Breast epithelium (tissue), 4 donors: ENCODE data around the gene TSPEAR. TPM values are rescaled to one million over a fixed set of nuclear protein-coding genes. Genes with fewer than 3 reads are reported as not detected.
"Not testable (repeated sequence)": the region's sequence is repeated elsewhere in the genome, so short reads cannot be mapped to it uniquely, and the experiment has no call there.

Experiments
- DNase-seq, 2 donors: peaks; one replicate each; pipeline ENCODE4 v3.0.0-alpha.2; 2019; ENCODE audit warnings: low spot score in 2 of 2
- H3K27ac ChIP-seq, 2 donors: fragments of 200-600 bp; sonication (generic) in 1 of 2; one replicate each; pipeline ENCODE4 v1.5.1; 2016 to 2019; ENCODE audit warnings: mild to moderate bottlenecking in 1 of 2
- H3K27me3 ChIP-seq, 2 donors: fragments of 200-600 bp; sonication (generic) in 1 of 2; one replicate each; pipeline versions ENCODE4 v1.5.1 to v1.6.0; 2017 to 2019; ENCODE audit warnings: control low read depth in 1 of 2, mild to moderate bottlenecking in 1 of 2
- H3K36me3 ChIP-seq: fragments of 200-600 bp; one replicate; pipeline ENCODE4 v1.5.1; 2019
- H3K4me1 ChIP-seq, 2 donors: fragments of 200-600 bp; sonication (generic); one replicate each; pipeline ENCODE4 v1.5.1; 2016 to 2019; ENCODE audit warnings: control low read depth in 1 of 2
- H3K4me3 ChIP-seq, 3 donors: fragments of 200-600 bp; sonication (generic); 1 replicate in 2 of 3; 2 replicates in 1 of 3; pipeline ENCODE4 v1.5.1; 2016 to 2019; ENCODE audit warnings: mild to moderate bottlenecking in 3 of 3, moderate library complexity in 2 of 3
- H3K9me3 ChIP-seq, 2 donors: fragments of 200-600 bp; sonication (generic) in 1 of 2; one replicate each; pipeline ENCODE4 v1.5.1; 2016 to 2019; ENCODE audit warnings: control low read depth in 1 of 2
- CTCF ChIP-seq, 3 donors: fragments of 450-650 bp; IDR thresholded peaks; one replicate each; pipeline ENCODE4 v1.5.1; 2016 to 2017; ENCODE audit warnings: antibody characterized with exemption in 3 of 3, mild to moderate bottlenecking in 3 of 3, moderate library complexity in 3 of 3
- POLR2A ChIP-seq: fragments of 450-650 bp; IDR thresholded peaks from one replicate; pipeline ENCODE4 v1.6.1; 2016; ENCODE audit warnings: antibody characterized with exemption, mild to moderate bottlenecking, moderate library complexity
- POLR2AphosphoS5 ChIP-seq, 3 donors: sonication (generic); formaldehyde crosslinking; IDR thresholded peaks; one replicate each; pipeline ENCODE4 v1.6.1; 2017; ENCODE audit warnings: antibody characterized with exemption in 3 of 3
- intact Hi-C: fragments of 100-400 bp; cut with DNase I; formaldehyde crosslinking; loops from one replicate; pipeline ENCODE4 v1.15.1; 2023; ENCODE audit warnings: low total_unique reads
- total RNA-seq, 3 donors: library from RNA; depleted of rRNA; stranded (reverse); fragments of >200 nt; gene quantifications; one replicate each; pipeline ENCODE4 v1.1.0, GENCODE V29; 2016

TSPEAR gene
- total RNA-seq, 3 donors from 2014 or later, result 0.15 TPM; not detected in 2

- intact Hi-C loops, result no loop called here
- no peak for DNase-seq
- Histone ChIP-seq H3K27me3 (peaks cover 0 to 33% of the 10 kb centered on the region in 2 donors), H3K4me3 (no peak overlapping the region), H3K4me1 (no peaks in the 10 kb centered on the region), H3K27ac (no peak overlapping the region), H3K9me3 (peaks cover 1 to 8% of the 10 kb centered on the region in 2 donors), H3K36me3 (no peaks in the 10 kb centered on the region)
- TF ChIP-seq CTCF (IDR thresholded peaks at IDR 0.05) (no peak), POLR2A (no peak), POLR2AphosphoS5 (IDR thresholded peaks at IDR 0.05) (no peak)
Measured at GRCh38 chr21:44650265-44650972, 61.0 kb downstream of the TSPEAR start.

GRCh38 chr21:44649521-44650100 lies 61.8 kb downstream of the TSPEAR start:
- Histone ChIP-seq H3K27me3 (peaks cover 0 to 33% of the 10 kb centered on the region in 2 donors), H3K9me3 (peaks cover 9 to 13% of the 10 kb centered on the region in 2 donors), H3K27ac (no peak overlapping the region), H3K4me1 (no peaks in the 10 kb centered on the region), H3K36me3 (no peaks in the 10 kb centered on the region), H3K4me3 (no peak overlapping the region)
- DNase-seq, result no peak
- TF ChIP-seq POLR2A, result no peak
- TF ChIP-seq CTCF (IDR thresholded peaks at IDR 0.05), result no peak
- no peak for TF ChIP-seq POLR2AphosphoS5 (IDR thresholded peaks at IDR 0.05)
- intact Hi-C loops, result no loop called here

- no peak overlapping the region for H3K27ac ChIP-seq
- no peak for DNase-seq
- peaks cover 0 to 33% of the 10 kb centered on the region in 2 donors for H3K27me3 ChIP-seq
- no peak overlapping the region for H3K4me3 ChIP-seq
- peaks cover 15 to 18% of the 10 kb centered on the region in 2 donors for H3K9me3 ChIP-seq
- no peaks in the 10 kb centered on the region for H3K4me1 ChIP-seq
- no peaks in the 10 kb centered on the region for H3K36me3 ChIP-seq
- TF ChIP-seq POLR2AphosphoS5 (IDR thresholded peaks at IDR 0.05), result no peak
- no peak for TF ChIP-seq POLR2A
- TF ChIP-seq CTCF (IDR thresholded peaks at IDR 0.05), result no peak
- intact Hi-C loops, result no loop called here
Measured at GRCh38 chr21:44648557-44649311, 62.6 kb downstream of the TSPEAR start.

- Histone ChIP-seq H3K9me3 (peaks cover 16 to 23% of the 10 kb centered on the region in 2 donors), H3K27ac (no peak overlapping the region), H3K36me3 (no peaks in the 10 kb centered on the region), H3K4me3 (no peak overlapping the region), H3K4me1 (no peaks in the 10 kb centered on the region), H3K27me3 (peaks cover 0 to 33% of the 10 kb centered on the region in 2 donors)
- TF ChIP-seq CTCF (IDR thresholded peaks at IDR 0.05), result no peak
- no peak for TF ChIP-seq POLR2A
- no peak for TF ChIP-seq POLR2AphosphoS5 (IDR thresholded peaks at IDR 0.05)
- no peak for DNase-seq
- intact Hi-C loops, result no loop called here
Measured at GRCh38 chr21:44647222-44647552, 64.2 kb downstream of the TSPEAR start.

GRCh38 chr21:44646366-44647221 lies 64.8 kb downstream of the TSPEAR start, which contains the start of gene KRTAP10-11:
Gene KRTAP10-11 (plus strand): TSS chr21:44646414. CDS start chr21:44646459, 45 bp downstream.
- peaks cover 0 to 34% of the 10 kb centered on the region in 2 donors for H3K27me3 ChIP-seq
- H3K4me3 ChIP-seq, H3K4me1 ChIP-seq, intact Hi-C loops, H3K27ac ChIP-seq, DNase-seq, H3K36me3 ChIP-seq: not testable (repeated sequence)
- H3K9me3 ChIP-seq, result peaks cover 16 to 24% of the 10 kb centered on the region in 2 donors
